Activated CD8-positive, alpha-beta T cell treated with anti-CD3 and anti-CD28 coated beads for 36 hours (primary cell): ENCODE results near the gene EFNA1. TPM values are rescaled to one million over a fixed set of nuclear protein-coding genes. Genes with fewer than 3 reads are reported as not detected.

ENCODE experiments used
- ATAC-seq: fragments of 200-7000 bp; cut with Tn5 transposase; one replicate; pipeline ENCODE4 v1.10.0; 2021; ENCODE audit warnings: mild to moderate bottlenecking, moderate library complexity
- CTCF ChIA-PET: fragments of 350-600 bp; sonication (Branson Sonifier 250); formaldehyde crosslinking; loops from one replicate; lab custom pipeline; 2021; ENCODE audit warnings: antibody characterized with exemption; lab: Charles Lee
- POLR2A ChIA-PET: fragments of 350-600 bp; sonication (Branson Sonifier 250); formaldehyde crosslinking; loops from one replicate; lab custom pipeline; 2021; ENCODE audit warnings: antibody characterized with exemption; lab: Charles Lee
- DNase-seq: peaks from one replicate; pipeline ENCODE4 v3.0.0-alpha.2; 2020
- H3K27ac Mint-ChIP-seq: one replicate; pipeline ENCODE4 v1.8.0; 2021; ENCODE audit warnings: mild to moderate bottlenecking, mixed read lengths
- H3K27me3 Mint-ChIP-seq: one replicate; pipeline ENCODE4 v1.8.0; 2021; ENCODE audit warnings: mixed read lengths
- H3K36me3 Mint-ChIP-seq: one replicate; pipeline ENCODE4 v1.8.0; 2021; ENCODE audit warnings: low read depth, mixed read lengths
- H3K4me1 Mint-ChIP-seq: one replicate; pipeline ENCODE4 v1.8.0; 2021; ENCODE audit warnings: low read depth, mixed read lengths
- H3K4me3 Mint-ChIP-seq: one replicate; pipeline ENCODE4 v1.8.0; 2021; ENCODE audit warnings: mild to moderate bottlenecking, moderate library complexity, mixed read lengths
- H3K9me3 Mint-ChIP-seq: one replicate; pipeline ENCODE4 v1.8.0; 2021; ENCODE audit warnings: mixed read lengths
- CTCF ChIP-seq: fragments of 200-600 bp; IDR thresholded peaks from one replicate; pipeline ENCODE4 v1.8.0; 2022; ENCODE audit warnings: antibody characterized with exemption, mild to moderate bottlenecking
- intact Hi-C: fragments of 100-400 bp; cut with micrococcal nuclease; formaldehyde crosslinking; loops from one replicate; pipeline ENCODE4 v1.10.0; 2022
- total RNA-seq, 2 experiments: library from RNA; stranded (reverse); gene quantifications; one replicate each; pipeline ENCODE4 v1.2.3, GENCODE V29; 2021

Gene EFNA1
- total RNA-seq, 2 experiments from 2014 or later: 0.59 to 0.60 TPM

- Mint-ChIP-seq H3K27me3 (peaks cover 21% of the 10 kb centered on the region), H3K9me3 (no peaks in the 10 kb centered on the region), H3K27ac (no peak overlapping the region), H3K4me3 (no peak overlapping the region), H3K4me1 (peaks cover 21% of the 10 kb centered on the region), H3K36me3 (no peaks in the 10 kb centered on the region)
- TF ChIP-seq CTCF: no peak
- CTCF ChIA-PET: interaction anchor here (0.6 to 0.9 kb wide), 2 partner anchors 14 to 33 kb away, joined by 3 read pairs; no protein-coding TSS in a partner anchor
- ATAC-seq: no peak
- no peak for DNase-seq
- POLR2A ChIA-PET: interaction anchor here (0.7 kb wide), 1 partner anchor 15 kb away, joined by 3 read pairs; no protein-coding TSS in a partner anchor
- intact Hi-C loops: no loop called here
These were observed 3.9 kb upstream of the EFNA1 start for GRCh38 chr1:155123801-155124200.

- no peaks in the 10 kb centered on the region for H3K9me3 Mint-ChIP-seq
- ATAC-seq: no peak
- H3K4me1 Mint-ChIP-seq: peaks cover 31% of the 10 kb centered on the region
- H3K27ac Mint-ChIP-seq: no peak overlapping the region
- no peak for TF ChIP-seq CTCF
- ChIA-PET CTCF (interaction anchor here (0.6 to 1.8 kb wide), 3 partner anchors 13 to 40 kb away, joined by 3 to 10 read pairs (median 4); no protein-coding TSS in a partner anchor), POLR2A (interaction anchor here (0.7 kb wide), 1 partner anchor 16 kb away, joined by 3 read pairs; no protein-coding TSS in a partner anchor)
- no peaks in the 10 kb centered on the region for H3K36me3 Mint-ChIP-seq
- no peak overlapping the region for H3K4me3 Mint-ChIP-seq
- H3K27me3 Mint-ChIP-seq: peaks cover 21% of the 10 kb centered on the region
- DNase-seq: no peak
- intact Hi-C loops: no loop called here
These were observed 2.9 kb upstream of the EFNA1 start for GRCh38 chr1:155124503-155125463.

- ChIA-PET CTCF (interaction anchor here (1.6 to 1.8 kb wide), 2 partner anchors 34 to 41 kb away, joined by 4 to 10 read pairs; no protein-coding TSS in a partner anchor), POLR2A (no interaction called here)
- no peak for TF ChIP-seq CTCF
- no peak for ATAC-seq
- no peak for DNase-seq
- H3K4me1 Mint-ChIP-seq: peaks cover 33% of the 10 kb centered on the region
- H3K9me3 Mint-ChIP-seq: no peaks in the 10 kb centered on the region
- no peaks in the 10 kb centered on the region for H3K36me3 Mint-ChIP-seq
- no peak overlapping the region for H3K27ac Mint-ChIP-seq
- intact Hi-C loops: no loop called here
- H3K27me3 Mint-ChIP-seq: peaks cover 21% of the 10 kb centered on the region
- H3K4me3 Mint-ChIP-seq: no peak overlapping the region
These were observed 2.1 kb upstream of the EFNA1 start for GRCh38 chr1:155125511-155125945.

- H3K4me1 Mint-ChIP-seq: peaks cover 34% of the 10 kb centered on the region
- H3K4me3 Mint-ChIP-seq: no peak overlapping the region
- intact Hi-C loops: loop anchor here (2.0 kb wide), 1 partner anchor 43 kb away; no protein-coding TSS in a partner anchor
- H3K27me3 Mint-ChIP-seq: peaks cover 21% of the 10 kb centered on the region
- no peak for ATAC-seq
- H3K9me3 Mint-ChIP-seq: no peaks in the 10 kb centered on the region
- no peak for DNase-seq
- H3K27ac Mint-ChIP-seq: no peak overlapping the region
- no peaks in the 10 kb centered on the region for H3K36me3 Mint-ChIP-seq
- no peak for TF ChIP-seq CTCF
- POLR2A ChIA-PET: no interaction called here
- CTCF ChIA-PET: interaction anchor here (0.9 to 1.8 kb wide), 4 partner anchors 35 to 42 kb away, joined by 3 to 10 read pairs (median 4); no protein-coding TSS in a partner anchor
These were observed 1.6 kb upstream of the EFNA1 start for GRCh38 chr1:155125946-155126555.
